Measurements from ENCODE around the gene SRGAP1.

- TF ChIP-seq POLR2AphosphoS5 (IDR thresholded peaks at IDR 0.05) (no peak), CTCF (IDR thresholded peaks at IDR 0.05) (no peak), POLR2A (IDR thresholded peaks at IDR 0.05) (no peak)
Observed at GRCh38 chr12:63980211-63980610, 135.7 kb downstream of the SRGAP1 start.

Measured in gastroesophageal sphincter (tissue), 3 donors.